OCI-LY7 (cell line): ENCODE data around the gene UGT1A9.

Experiments
- EZH2phosphoT487 ChIP-seq: fragments of 200-600 bp; sonication (generic); IDR thresholded peaks from 2 replicates; pipeline ENCODE4 v1.6.1; 2018; ENCODE audit warnings: low read depth, borderline replicate concordance, mild to moderate bottlenecking, mixed run types, antibody characterized with exemption, low read length, moderate library complexity, mixed read lengths
- TF ChIP-seq, protein P1 (sequence below): fragments of 200-600 bp; sonication (generic); conservative IDR thresholded peaks from 2 replicates; pipeline ENCODE4 v1.5.1; 2014; ENCODE audit warnings: mild to moderate bottlenecking, antibody characterized with exemption, low read length, moderate library complexity, mixed read lengths

DNA sequence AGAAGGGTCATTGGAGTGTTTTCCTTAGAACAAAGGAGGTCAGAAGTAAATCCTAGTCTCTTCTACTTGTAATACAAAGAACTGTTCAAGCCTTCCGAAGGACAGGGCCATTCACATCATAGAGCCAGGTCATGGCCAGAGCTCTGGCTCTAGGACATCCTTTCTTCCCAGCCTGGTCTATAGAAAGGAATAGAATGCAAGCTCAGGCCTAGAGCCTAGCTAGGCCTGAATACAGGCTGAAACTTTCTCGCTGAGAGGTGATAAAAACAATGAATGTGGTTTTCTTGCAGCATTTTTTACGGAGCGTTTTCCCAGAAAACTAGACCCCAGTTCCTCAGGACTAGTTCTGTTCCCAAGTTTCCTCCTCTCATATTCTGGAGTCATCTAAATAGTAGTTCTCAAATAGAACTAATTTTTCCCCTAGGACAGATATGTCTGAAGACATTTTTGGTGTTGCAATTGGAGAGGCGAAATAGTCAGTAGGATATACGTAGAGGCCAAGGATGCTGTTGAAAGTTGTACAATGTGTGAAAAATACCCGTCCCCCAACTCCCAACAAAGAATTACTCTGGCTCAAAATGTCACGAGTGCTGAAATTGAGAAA, 27.8 kb downstream of the UGT1A9 start:
- TF ChIP-seq, protein P1, sequence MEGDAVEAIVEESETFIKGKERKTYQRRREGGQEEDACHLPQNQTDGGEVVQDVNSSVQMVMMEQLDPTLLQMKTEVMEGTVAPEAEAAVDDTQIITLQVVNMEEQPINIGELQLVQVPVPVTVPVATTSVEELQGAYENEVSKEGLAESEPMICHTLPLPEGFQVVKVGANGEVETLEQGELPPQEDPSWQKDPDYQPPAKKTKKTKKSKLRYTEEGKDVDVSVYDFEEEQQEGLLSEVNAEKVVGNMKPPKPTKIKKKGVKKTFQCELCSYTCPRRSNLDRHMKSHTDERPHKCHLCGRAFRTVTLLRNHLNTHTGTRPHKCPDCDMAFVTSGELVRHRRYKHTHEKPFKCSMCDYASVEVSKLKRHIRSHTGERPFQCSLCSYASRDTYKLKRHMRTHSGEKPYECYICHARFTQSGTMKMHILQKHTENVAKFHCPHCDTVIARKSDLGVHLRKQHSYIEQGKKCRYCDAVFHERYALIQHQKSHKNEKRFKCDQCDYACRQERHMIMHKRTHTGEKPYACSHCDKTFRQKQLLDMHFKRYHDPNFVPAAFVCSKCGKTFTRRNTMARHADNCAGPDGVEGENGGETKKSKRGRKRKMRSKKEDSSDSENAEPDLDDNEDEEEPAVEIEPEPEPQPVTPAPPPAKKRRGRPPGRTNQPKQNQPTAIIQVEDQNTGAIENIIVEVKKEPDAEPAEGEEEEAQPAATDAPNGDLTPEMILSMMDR, result no peak
- no peak for TF ChIP-seq EZH2phosphoT487
